Measurements from ENCODE around the gene ABL1.

The ABL1 gene

GRCh38 chr9:130843049-130843908 lies 8.2 kb downstream of the ABL1 start:
- Histone ChIP-seq H4K20me1 (ENCODE audit: insufficient read depth, low read length) (no peaks in the 10 kb centered on the region), H3K4me3 (ENCODE audit: low read length) (no peak overlapping the region), H3K9ac (ENCODE audit: low read length) (no peak overlapping the region), H3K4me1 (ENCODE audit: low read length) (no peaks in the 10 kb centered on the region), H2AFZ (ENCODE audit: low read length) (no peak overlapping the region), H3F3A (ENCODE audit: insufficient read depth, low read length) (no peaks in the 10 kb centered on the region), H3K36me3 (replicated peaks; ENCODE audit: insufficient read depth, low read length) (no peaks in the 10 kb centered on the region), H3K27me3 (replicated peaks; ENCODE audit: insufficient read depth, low read length) (no peaks in the 10 kb centered on the region), H3K27ac (ENCODE audit: low read length) (no peak overlapping the region), H3K4me2 (ENCODE audit: low read depth, low read length) (no peak overlapping the region), H3K9me2 (replicated peaks; ENCODE audit: insufficient read depth, low read length) (no peaks in the 10 kb centered on the region), H3K79me2 (ENCODE audit: low read length) (no peaks in the 10 kb centered on the region), H3K9me3 (replicated peaks; ENCODE audit: insufficient read depth, low read length) (no peaks in the 10 kb centered on the region)
- DNase-seq, result no peak
- no peak for TF ChIP-seq EZH2phosphoT487 (IDR thresholded peaks at IDR 0.05; ENCODE audit: low read length)
- TF ChIP-seq, protein P1, sequence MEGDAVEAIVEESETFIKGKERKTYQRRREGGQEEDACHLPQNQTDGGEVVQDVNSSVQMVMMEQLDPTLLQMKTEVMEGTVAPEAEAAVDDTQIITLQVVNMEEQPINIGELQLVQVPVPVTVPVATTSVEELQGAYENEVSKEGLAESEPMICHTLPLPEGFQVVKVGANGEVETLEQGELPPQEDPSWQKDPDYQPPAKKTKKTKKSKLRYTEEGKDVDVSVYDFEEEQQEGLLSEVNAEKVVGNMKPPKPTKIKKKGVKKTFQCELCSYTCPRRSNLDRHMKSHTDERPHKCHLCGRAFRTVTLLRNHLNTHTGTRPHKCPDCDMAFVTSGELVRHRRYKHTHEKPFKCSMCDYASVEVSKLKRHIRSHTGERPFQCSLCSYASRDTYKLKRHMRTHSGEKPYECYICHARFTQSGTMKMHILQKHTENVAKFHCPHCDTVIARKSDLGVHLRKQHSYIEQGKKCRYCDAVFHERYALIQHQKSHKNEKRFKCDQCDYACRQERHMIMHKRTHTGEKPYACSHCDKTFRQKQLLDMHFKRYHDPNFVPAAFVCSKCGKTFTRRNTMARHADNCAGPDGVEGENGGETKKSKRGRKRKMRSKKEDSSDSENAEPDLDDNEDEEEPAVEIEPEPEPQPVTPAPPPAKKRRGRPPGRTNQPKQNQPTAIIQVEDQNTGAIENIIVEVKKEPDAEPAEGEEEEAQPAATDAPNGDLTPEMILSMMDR (IDR thresholded peaks at IDR 0.05; ENCODE audit: low read length), result no peak

- H3K36me3 ChIP-seq (replicated peaks; ENCODE audit: insufficient read depth, low read length), result no peaks in the 10 kb centered on the region
- H3K4me1 ChIP-seq (ENCODE audit: low read length), result no peaks in the 10 kb centered on the region
- no peak for DNase-seq
- no peaks in the 10 kb centered on the region for H3F3A ChIP-seq (ENCODE audit: insufficient read depth, low read length)
- H3K9ac ChIP-seq (ENCODE audit: low read length), result no peak overlapping the region
- H4K20me1 ChIP-seq (ENCODE audit: insufficient read depth, low read length), result no peaks in the 10 kb centered on the region
- no peak overlapping the region for H3K4me2 ChIP-seq (ENCODE audit: low read depth, low read length)
- no peaks in the 10 kb centered on the region for H3K9me3 ChIP-seq (replicated peaks; ENCODE audit: insufficient read depth, low read length)
- no peaks in the 10 kb centered on the region for H3K27me3 ChIP-seq (replicated peaks; ENCODE audit: insufficient read depth, low read length)
- no peaks in the 10 kb centered on the region for H3K9me2 ChIP-seq (replicated peaks; ENCODE audit: insufficient read depth, low read length)
- H2AFZ ChIP-seq (ENCODE audit: low read length), result no peak overlapping the region
- TF ChIP-seq EZH2 (optimal IDR thresholded peaks at IDR 0.05; ENCODE audit: low read depth, low read length), result no peak
- TF ChIP-seq EZH2phosphoT487 (IDR thresholded peaks at IDR 0.05; ENCODE audit: low read length), result no peak
- no peaks in the 10 kb centered on the region for H3K79me2 ChIP-seq (ENCODE audit: low read length)
- no peak overlapping the region for H3K27ac ChIP-seq (ENCODE audit: low read length)
- H3K4me3 ChIP-seq (ENCODE audit: low read length), result no peak overlapping the region
Measured at GRCh38 chr9:130844044-130844451, 9.0 kb downstream of the ABL1 start.

DNA sequence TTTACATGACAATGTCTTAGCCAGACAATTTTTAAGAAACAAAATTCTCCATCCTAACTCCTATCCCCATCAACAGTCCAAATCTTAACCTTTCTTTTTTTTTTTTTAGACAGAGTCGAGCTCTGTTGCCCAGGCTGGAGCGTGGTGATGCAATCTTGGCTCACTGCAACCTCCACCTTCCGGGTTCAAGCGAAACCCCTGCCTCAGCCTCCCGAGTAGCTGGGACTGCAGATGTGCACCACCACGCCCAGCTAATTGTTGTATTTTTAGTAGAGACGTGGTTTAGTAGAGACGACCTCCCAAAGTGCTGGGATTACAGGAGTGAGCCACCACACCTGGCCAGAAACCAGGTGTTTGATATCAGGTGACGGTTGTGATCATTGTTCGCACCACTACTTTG lies 10.2 kb downstream of the ABL1 start:
- H3K9me3 ChIP-seq (replicated peaks; ENCODE audit: insufficient read depth, low read length), result no peaks in the 10 kb centered on the region
- no peak overlapping the region for H3K4me2 ChIP-seq (ENCODE audit: low read depth, low read length)
- H3K79me2 ChIP-seq (ENCODE audit: low read length), result no peaks in the 10 kb centered on the region

More for the DNA sequence above, 10.2 kb downstream of the ABL1 start:
- H3K27ac ChIP-seq (ENCODE audit: low read length), result no peak overlapping the region
- DNase-seq, result no peak
- H3K9ac ChIP-seq (ENCODE audit: low read length), result no peak overlapping the region
- no peaks in the 10 kb centered on the region for H3F3A ChIP-seq (ENCODE audit: insufficient read depth, low read length)
- H3K4me3 ChIP-seq (ENCODE audit: low read length), result no peak overlapping the region
- H3K4me1 ChIP-seq (ENCODE audit: low read length), result no peaks in the 10 kb centered on the region
- no peaks in the 10 kb centered on the region for H4K20me1 ChIP-seq (ENCODE audit: insufficient read depth, low read length)
- no peaks in the 10 kb centered on the region for H3K36me3 ChIP-seq (replicated peaks; ENCODE audit: insufficient read depth, low read length)
- no peaks in the 10 kb centered on the region for H3K27me3 ChIP-seq (replicated peaks; ENCODE audit: insufficient read depth, low read length)
- TF ChIP-seq EZH2 (optimal IDR thresholded peaks at IDR 0.05; ENCODE audit: low read depth, low read length) (no peak), EZH2phosphoT487 (IDR thresholded peaks at IDR 0.05; ENCODE audit: low read length) (no peak)
- TF ChIP-seq, protein P1 (IDR thresholded peaks at IDR 0.05; ENCODE audit: low read length), result no peak
- H2AFZ ChIP-seq (ENCODE audit: low read length), result no peak overlapping the region
- H3K9me2 ChIP-seq (replicated peaks; ENCODE audit: insufficient read depth, low read length), result no peaks in the 10 kb centered on the region
